Naive thymus-derived CD4-positive, alpha-beta T cell (primary cell): ENCODE results near the gene DOCK10. TPM values are rescaled to one million over a fixed set of nuclear protein-coding genes. Genes with fewer than 3 reads are reported as not detected.

Experiments used
- ATAC-seq: fragments of 150-1000 bp; cut with Tn5 transposase; 2 replicates; pipeline ENCODE4 v1.10.0; 2021; ENCODE audit warnings: mild to moderate bottlenecking, moderate library complexity
- CTCF ChIA-PET: fragments of 350-600 bp; sonication (Branson Sonifier 250); formaldehyde crosslinking; loops from one replicate; lab custom pipeline; 2021; ENCODE audit warnings: antibody characterized with exemption; lab: Charles Lee
- POLR2A ChIA-PET: fragments of 350-600 bp; sonication (Branson Sonifier 250); formaldehyde crosslinking; loops from one replicate; lab custom pipeline; 2021; ENCODE audit warnings: antibody characterized with exemption, inconsistent platforms; lab: Charles Lee
- DNase-seq, 9 donors: peaks; one replicate each; pipeline versions ENCODE4 v3.0.0 to v3.0.0-alpha.2; 2020 to 2022; ENCODE audit warnings: mixed read lengths in 1 of 9
- H3K27ac ChIP-seq: one replicate; pipeline ENCODE4 v1.7.0; 2013; ENCODE audit warnings: mild to moderate bottlenecking, low read depth, low read length, moderate library complexity
- H3K27me3 ChIP-seq, 2 donors: one replicate each; pipeline ENCODE4 v1.7.0; 2013; ENCODE audit warnings: low read length in 2 of 2, mild to moderate bottlenecking in 2 of 2, moderate library complexity in 2 of 2; ENCODE audit not compliant: control insufficient read depth in 2 of 2, insufficient read depth in 2 of 2
- H3K36me3 ChIP-seq, 3 experiments: 1 replicate in 2 of 3; 2 replicates in 1 of 3; pipeline ENCODE4 v1.7.0; 2013; ENCODE audit warnings: low read length in 3 of 3, mild to moderate bottlenecking in 3 of 3, moderate library complexity in 1 of 3; ENCODE audit not compliant: insufficient read depth in 3 of 3, control insufficient read depth in 2 of 3
- H3K4me1 ChIP-seq, 2 donors: one replicate each; pipeline ENCODE4 v1.7.0; 2013; ENCODE audit warnings: low read length in 2 of 2, mild to moderate bottlenecking in 2 of 2, moderate library complexity in 1 of 2; ENCODE audit not compliant: control insufficient read depth in 2 of 2, insufficient read depth in 2 of 2
- H3K4me3 ChIP-seq: 2 replicates; pipeline ENCODE4 v1.7.0; 2013; ENCODE audit warnings: mild to moderate bottlenecking, low read length
- H3K9me3 ChIP-seq, 3 experiments: 1 replicate in 2 of 3; 2 replicates in 1 of 3; pipeline ENCODE4 v1.7.0; 2013; ENCODE audit warnings: low read length in 3 of 3; ENCODE audit not compliant: control insufficient read depth in 2 of 3
- H3K27ac Mint-ChIP-seq, 9 donors: one replicate each; pipeline ENCODE4 v1.8.0; 2020 to 2022; ENCODE audit warnings: mixed read lengths in 9 of 9, mild to moderate bottlenecking in 8 of 9, moderate library complexity in 5 of 9, inconsistent platforms in 2 of 9
- H3K27me3 Mint-ChIP-seq, 5 donors: one replicate each; pipeline ENCODE4 v1.8.0; 2021 to 2022; ENCODE audit warnings: mixed read lengths in 5 of 5, mild to moderate bottlenecking in 1 of 5
- H3K36me3 Mint-ChIP-seq, 5 donors: one replicate each; pipeline ENCODE4 v1.8.0; 2020 to 2022; ENCODE audit warnings: mixed read lengths in 5 of 5, mild to moderate bottlenecking in 3 of 5, inconsistent platforms in 1 of 5
- H3K4me1 Mint-ChIP-seq, 7 donors: one replicate each; pipeline ENCODE4 v1.8.0; 2020 to 2022; ENCODE audit warnings: mixed read lengths in 7 of 7, mild to moderate bottlenecking in 3 of 7, inconsistent platforms in 1 of 7
- H3K4me3 Mint-ChIP-seq, 10 donors: one replicate each; pipeline ENCODE4 v1.8.0; 2020 to 2022; ENCODE audit warnings: mild to moderate bottlenecking in 10 of 10, mixed read lengths in 10 of 10, moderate library complexity in 6 of 10, inconsistent platforms in 2 of 10
- H3K9me3 Mint-ChIP-seq, 11 donors: one replicate each; pipeline ENCODE4 v1.8.0; 2020 to 2022; ENCODE audit warnings: mixed read lengths in 11 of 11, mild to moderate bottlenecking in 4 of 11, inconsistent platforms in 1 of 11, moderate library complexity in 1 of 11
- intact Hi-C, 2 donors: fragments of 100-400 bp; cut with micrococcal nuclease; formaldehyde crosslinking; loops; one replicate each; pipeline ENCODE4 v1.15.1; 2023
- polyA plus RNA-seq, 2 donors: library from polyadenylated mRNA; unstranded; fragments of 300-500 nt; fragmentation: Illumina TruSeq; gene quantifications; one replicate each; pipeline ENCODE4 v1.2.3, GENCODE V29; 2021
- total RNA-seq, 6 experiments: library from RNA in 5 of 6; stranded (reverse) in 5 of 6; gene quantifications; 1 replicate in 5 of 6; 2 replicates in 1 of 6; pipeline ENCODE4 v1.2.3 and lab custom pipeline; 2021 to 2026

DOCK10 gene
- total and polyA plus RNA-seq, 7 experiments from 2014 or later: 64.2 to 275 (median 211) TPM

GRCh38 chr2:224959556-224959955 is 82.7 kb downstream of the DOCK10 start:
- ATAC-seq: no peak
- Histone ChIP-seq H3K27ac (no peak overlapping the region), H3K4me3 (no peak overlapping the region), H3K27me3 (no peaks in the 10 kb centered on the region), H3K36me3 (peaks cover 0 to 4% (median 0%) of the 10 kb centered on the region in 3 experiments), H3K9me3 (no peaks in the 10 kb centered on the region), H3K4me1 (peaks cover 20 to 25% of the 10 kb centered on the region in 2 donors)
- Mint-ChIP-seq H3K9me3 (peaks cover 0 to 1% (median 0%) of the 10 kb centered on the region in 11 donors), H3K4me1 (peaks cover 49 to 92% (median 89%) of the 10 kb centered on the region in 7 donors), H3K27ac (peak overlapping the region in 7 of 9 donors; percentile 41 to 87 (median 83)), H3K36me3 (peaks cover 4 to 43% (median 16%) of the 10 kb centered on the region in 5 donors), H3K27me3 (no peaks in the 10 kb centered on the region), H3K4me3 (peak overlapping the region in 3 of 10 donors; percentile 5 to 40 (median 14))
- CTCF ChIA-PET: interaction anchor here (1.1 kb wide), 1 partner anchor 43 kb away, joined by 3 read pairs; no protein-coding TSS in a partner anchor
- POLR2A ChIA-PET: interaction anchor here (0.8 to 1.5 kb wide), 4 partner anchors 12 to 153 kb away, joined by 3 read pairs; no protein-coding TSS in a partner anchor
- intact Hi-C loops: loop anchor here in 1 of 2 donors (5.0 kb wide), 1 partner anchor 37 kb away; no protein-coding TSS in a partner anchor
- DNase-seq: no peak

- H3K9me3 Mint-ChIP-seq: peaks cover 0 to 1% (median 0%) of the 10 kb centered on the region in 11 donors
- Histone ChIP-seq H3K27me3 (no peaks in the 10 kb centered on the region), H3K9me3 (no peaks in the 10 kb centered on the region), H3K36me3 (peaks cover 0 to 4% (median 0%) of the 10 kb centered on the region in 3 experiments), H3K4me3 (no peak overlapping the region), H3K27ac (no peak overlapping the region), H3K4me1 (peaks cover 27 to 31% of the 10 kb centered on the region in 2 donors)
- H3K27ac Mint-ChIP-seq: peak overlapping the region; percentile 14 to 87 (median 84)
- no peaks in the 10 kb centered on the region for H3K27me3 Mint-ChIP-seq
- ChIA-PET CTCF (no interaction called here), POLR2A (interaction anchor here (0.8 to 0.9 kb wide), 2 partner anchors 18 to 152 kb away, joined by 3 read pairs; no protein-coding TSS in a partner anchor)
- H3K36me3 Mint-ChIP-seq: peaks cover 4 to 40% (median 16%) of the 10 kb centered on the region in 5 donors
- intact Hi-C loops: loop anchor here in 1 of 2 donors (5.0 kb wide), 1 partner anchor 37 kb away; no protein-coding TSS in a partner anchor
- H3K4me1 Mint-ChIP-seq: peaks cover 48 to 92% (median 88%) of the 10 kb centered on the region in 7 donors
- no peak for DNase-seq
- H3K4me3 Mint-ChIP-seq: peak overlapping the region in 2 of 10 donors; percentile 14 to 18
- ATAC-seq: peak; percentile 55
Observed at GRCh38 chr2:224958873-224959272, 83.4 kb downstream of the DOCK10 start.

- intact Hi-C loops: loop anchor here in 1 of 2 donors (5.0 kb wide), 1 partner anchor 36 kb away; no protein-coding TSS in a partner anchor
- Histone ChIP-seq H3K36me3 (peaks cover 0 to 4% (median 0%) of the 10 kb centered on the region in 3 experiments), H3K27me3 (no peaks in the 10 kb centered on the region), H3K27ac (no peak overlapping the region), H3K4me1 (peaks cover 31 to 35% of the 10 kb centered on the region in 2 donors), H3K4me3 (no peak overlapping the region), H3K9me3 (no peaks in the 10 kb centered on the region)
- Mint-ChIP-seq H3K9me3 (peaks cover 0 to 1% (median 0%) of the 10 kb centered on the region in 11 donors), H3K27ac (peak overlapping the region in 8 of 9 donors; percentile 14 to 90 (median 84)), H3K4me1 (peaks cover 52 to 94% (median 91%) of the 10 kb centered on the region in 7 donors), H3K4me3 (peak overlapping the region in 2 of 10 donors; percentile 14 to 59), H3K36me3 (peaks cover 4 to 41% (median 16%) of the 10 kb centered on the region in 5 donors), H3K27me3 (no peaks in the 10 kb centered on the region)
- ChIA-PET POLR2A (interaction anchor here (1.9 to 2.0 kb wide), 2 partner anchors 9 to 24 kb away, joined by 5 read pairs; no protein-coding TSS in a partner anchor), CTCF (no interaction called here)
- ATAC-seq: no peak
- no peak for DNase-seq
Observed at GRCh38 chr2:224958462-224958857, 83.8 kb downstream of the DOCK10 start.

- ATAC-seq (peak; percentile 50), DNase-seq (no peak)
Observed at GRCh38 chr2:224957540-224958461, 84.5 kb downstream of the DOCK10 start.

GRCh38 chr2:224956706-224957105 is 85.6 kb downstream of the DOCK10 start:
- H3K4me1 Mint-ChIP-seq: peaks cover 66 to 95% (median 89%) of the 10 kb centered on the region in 7 donors
- no peak for ATAC-seq
- no peaks in the 10 kb centered on the region for H3K9me3 ChIP-seq

More at GRCh38 chr2:224957540-224958461, 84.5 kb downstream of the DOCK10 start:
- Mint-ChIP-seq H3K36me3 (peaks cover 4 to 42% (median 21%) of the 10 kb centered on the region in 5 donors), H3K27me3 (no peaks in the 10 kb centered on the region), H3K4me3 (peak overlapping the region in 7 of 10 donors; percentile 0 to 59 (median 14)), H3K27ac (peak overlapping the region; percentile 37 to 90 (median 84)), H3K9me3 (peaks cover 0 to 5% (median 0%) of the 10 kb centered on the region in 11 donors), H3K4me1 (peaks cover 59 to 94% (median 91%) of the 10 kb centered on the region in 7 donors)
- no peaks in the 10 kb centered on the region for H3K27me3 ChIP-seq
- peak overlapping the region; percentile 15 for H3K27ac ChIP-seq
- POLR2A ChIA-PET: interaction anchor here (0.8 to 2.0 kb wide), 6 partner anchors 9 to 33 kb away, joined by 3 to 5 read pairs (median 3); no protein-coding TSS in a partner anchor
- H3K36me3 ChIP-seq: peaks cover 0 to 4% (median 0%) of the 10 kb centered on the region in 3 experiments
- intact Hi-C loops: loop anchor here (1.0 to 5.0 kb wide), 2 partner anchors 10 to 36 kb away; no protein-coding TSS in a partner anchor
- H3K9me3 ChIP-seq: no peaks in the 10 kb centered on the region
- CTCF ChIA-PET: interaction anchor here (0.7 kb wide), 1 partner anchor 30 kb away, joined by 3 read pairs; no protein-coding TSS in a partner anchor
- no peak overlapping the region for H3K4me3 ChIP-seq
- peaks cover 38 to 42% of the 10 kb centered on the region in 2 donors for H3K4me1 ChIP-seq

More at GRCh38 chr2:224956706-224957105, 85.6 kb downstream of the DOCK10 start:
- H3K27me3 Mint-ChIP-seq: no peaks in the 10 kb centered on the region
- peak overlapping the region in 1 of 10 donors; percentile 51 for H3K4me3 Mint-ChIP-seq
- CTCF ChIA-PET: no interaction called here
- H3K27me3 ChIP-seq: no peaks in the 10 kb centered on the region
- intact Hi-C loops: loop anchor here (1.0 to 5.0 kb wide), 2 partner anchors 9 to 34 kb away; no protein-coding TSS in a partner anchor
- H3K4me3 ChIP-seq: no peak overlapping the region
- H3K27ac ChIP-seq: no peak overlapping the region
- no peak for DNase-seq
- peaks cover 0 to 4% (median 0%) of the 10 kb centered on the region in 3 experiments for H3K36me3 ChIP-seq
- H3K36me3 Mint-ChIP-seq: peaks cover 4 to 38% (median 16%) of the 10 kb centered on the region in 5 donors
- POLR2A ChIA-PET: interaction anchor here (0.9 to 2.0 kb wide), 5 partner anchors 9 to 26 kb away, joined by 3 to 5 read pairs (median 3); no protein-coding TSS in a partner anchor
- H3K9me3 Mint-ChIP-seq: peaks cover 0 to 5% (median 0%) of the 10 kb centered on the region in 11 donors
- peak overlapping the region in 8 of 9 donors; percentile 51 to 90 (median 84) for H3K27ac Mint-ChIP-seq
- H3K4me1 ChIP-seq: peaks cover 46 to 50% of the 10 kb centered on the region in 2 donors
